Measurements from ENCODE around the gene KMT2A.

DNA sequence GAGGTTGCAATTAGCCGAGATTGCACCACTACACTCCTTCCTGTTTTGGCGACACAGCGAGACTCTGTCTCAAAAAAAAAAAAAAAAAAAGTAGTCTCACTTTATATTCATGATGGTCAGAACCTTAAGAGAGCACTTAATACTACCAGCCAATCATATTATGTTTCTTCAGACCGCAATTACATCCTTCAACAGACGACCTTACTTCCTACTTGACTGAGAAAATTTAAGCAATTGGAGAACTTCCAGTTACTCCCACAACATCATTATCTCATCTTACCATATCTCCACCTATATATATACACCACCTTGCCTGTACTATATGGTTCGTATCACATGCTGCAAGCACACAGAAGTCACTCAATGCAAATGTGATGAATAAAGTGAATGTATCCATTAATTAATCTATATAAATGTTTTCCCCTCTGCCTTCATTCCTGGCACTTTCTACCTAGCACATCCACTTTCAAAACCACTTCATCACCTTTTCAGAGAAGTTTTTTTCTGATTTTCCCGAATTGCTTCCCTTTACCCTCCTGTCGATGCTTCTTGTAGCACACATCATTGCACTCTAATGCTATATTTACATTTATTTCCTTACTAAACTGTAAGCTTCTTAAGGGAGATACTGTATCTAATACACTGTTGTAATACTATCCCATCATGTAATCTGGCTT is 21.1 kb upstream of the KMT2A start:
- TF ChIP-seq, protein P1, sequence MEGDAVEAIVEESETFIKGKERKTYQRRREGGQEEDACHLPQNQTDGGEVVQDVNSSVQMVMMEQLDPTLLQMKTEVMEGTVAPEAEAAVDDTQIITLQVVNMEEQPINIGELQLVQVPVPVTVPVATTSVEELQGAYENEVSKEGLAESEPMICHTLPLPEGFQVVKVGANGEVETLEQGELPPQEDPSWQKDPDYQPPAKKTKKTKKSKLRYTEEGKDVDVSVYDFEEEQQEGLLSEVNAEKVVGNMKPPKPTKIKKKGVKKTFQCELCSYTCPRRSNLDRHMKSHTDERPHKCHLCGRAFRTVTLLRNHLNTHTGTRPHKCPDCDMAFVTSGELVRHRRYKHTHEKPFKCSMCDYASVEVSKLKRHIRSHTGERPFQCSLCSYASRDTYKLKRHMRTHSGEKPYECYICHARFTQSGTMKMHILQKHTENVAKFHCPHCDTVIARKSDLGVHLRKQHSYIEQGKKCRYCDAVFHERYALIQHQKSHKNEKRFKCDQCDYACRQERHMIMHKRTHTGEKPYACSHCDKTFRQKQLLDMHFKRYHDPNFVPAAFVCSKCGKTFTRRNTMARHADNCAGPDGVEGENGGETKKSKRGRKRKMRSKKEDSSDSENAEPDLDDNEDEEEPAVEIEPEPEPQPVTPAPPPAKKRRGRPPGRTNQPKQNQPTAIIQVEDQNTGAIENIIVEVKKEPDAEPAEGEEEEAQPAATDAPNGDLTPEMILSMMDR (IDR thresholded peaks at IDR 0.05): no peak
- TF ChIP-seq POLR2A (IDR thresholded peaks at IDR 0.05): no peak

Data from thyroid gland (tissue), 4 donors.